Measurements from ENCODE around the gene CCDC54.
"Not testable (repeated sequence)": the region's sequence is repeated elsewhere in the genome, so short reads cannot be mapped to it uniquely, and the experiment has no call there.

GRCh38 chr3:107339690-107340089 is 37.5 kb upstream of the CCDC54 start:
- not testable (repeated sequence) for TF ChIP-seq CTCF (IDR thresholded peaks at IDR 0.05; ENCODE audit: borderline replicate concordance, extremely low read depth, low read length, poor library complexity, severe bottlenecking); EZH2 (IDR thresholded peaks at IDR 0.05; ENCODE audit: borderline replicate concordance, low read depth, low read length, severe bottlenecking)

Measured in DND-41 (cell line).